Activated T-helper 9 cell treated with anti-CD3 and anti-CD28 coated beads, Interleukin-2, amount 50 U/mL, for 16 hours (primary cell): ENCODE results near the gene PPP2R3A.
"Not testable (repeated sequence)": the region's sequence is repeated elsewhere in the genome, so short reads cannot be mapped to it uniquely, and the experiment has no call there.

ENCODE experiments used
- DNase-seq: peaks from one replicate; pipeline ENCODE4 v3.0.0-alpha.2; 2020; ENCODE audit warnings: low read depth

Gene PPP2R3A

DNA sequence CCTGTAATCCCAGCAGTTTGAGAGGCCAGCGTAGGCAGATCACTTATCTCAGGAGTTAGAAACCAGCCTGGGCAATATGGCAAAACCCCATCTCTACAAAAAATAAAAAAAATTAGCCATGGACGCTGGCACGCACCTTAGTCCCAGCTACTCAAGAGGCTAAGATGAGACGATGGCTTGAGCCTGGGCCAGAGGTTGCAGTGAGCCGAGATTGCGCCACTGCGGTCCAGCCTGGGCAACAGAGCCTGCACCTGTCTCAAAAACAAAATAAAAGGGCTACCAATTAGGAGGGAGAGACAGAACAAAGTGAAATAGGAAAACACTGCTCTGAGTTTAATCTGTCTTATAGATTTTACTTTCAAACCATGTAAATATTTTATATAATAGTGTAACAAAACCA is 196.8 kb downstream of the PPP2R3A start:
- no peak for DNase-seq

DNA sequence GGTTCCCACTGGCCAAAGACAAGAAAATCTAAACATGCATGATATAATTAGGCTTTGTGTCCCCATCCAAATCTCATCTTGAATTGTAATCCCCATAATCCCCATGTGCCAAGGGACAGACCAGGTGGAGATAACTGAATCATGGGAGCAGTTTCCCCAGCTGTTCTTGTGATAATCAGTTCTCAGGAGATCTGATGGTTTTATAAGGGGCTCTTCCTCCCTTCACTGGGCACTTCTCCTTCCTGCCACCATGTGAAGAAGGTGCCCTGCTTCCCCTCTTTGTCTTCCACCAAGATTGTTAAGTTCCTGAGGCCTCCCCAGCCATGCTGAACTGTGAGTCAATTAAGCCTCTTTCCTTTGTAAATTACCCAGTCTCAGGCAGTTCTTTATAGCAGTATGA is 198.1 kb downstream of the PPP2R3A start:
- DNase-seq, result not testable (repeated sequence)

DNA sequence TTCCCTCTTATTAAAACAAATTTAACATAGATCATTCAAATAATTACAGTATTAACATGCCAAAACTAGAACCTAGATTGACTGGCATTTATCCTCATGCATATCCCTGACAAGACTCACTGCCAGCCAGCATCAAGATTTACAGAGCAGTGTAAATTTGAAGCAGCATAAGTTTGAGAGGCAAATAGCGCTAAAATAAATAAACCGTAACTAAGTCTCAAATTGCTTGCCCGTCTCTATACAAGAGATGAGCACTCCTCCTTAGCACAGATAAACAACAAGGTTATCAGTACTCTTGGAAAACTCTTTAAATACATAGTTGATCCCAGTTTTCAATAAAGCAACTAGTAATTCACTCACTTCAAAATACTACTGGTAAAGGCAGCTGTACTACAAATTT is 201.0 kb downstream of the PPP2R3A start:
- DNase-seq, result no peak

DNA sequence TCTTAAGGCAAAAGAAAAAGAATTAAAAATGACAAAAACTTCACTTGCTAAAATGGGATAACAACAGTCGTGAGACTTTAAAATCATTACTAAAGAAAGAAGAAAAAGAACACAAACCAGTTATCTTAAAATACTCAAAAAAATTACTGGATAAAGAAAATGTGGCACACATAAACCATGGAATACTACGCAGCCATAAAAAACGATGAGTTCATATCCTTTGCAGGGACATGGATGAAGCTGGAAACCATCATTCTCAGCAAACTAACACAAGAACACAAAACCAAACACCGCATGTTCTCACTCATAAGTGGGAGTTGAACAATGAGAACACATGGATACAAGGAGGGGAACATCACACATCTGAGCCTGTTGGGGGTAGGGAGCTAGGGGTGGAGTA is 202.7 kb downstream of the PPP2R3A start:
- DNase-seq, result not testable (repeated sequence)

DNA sequence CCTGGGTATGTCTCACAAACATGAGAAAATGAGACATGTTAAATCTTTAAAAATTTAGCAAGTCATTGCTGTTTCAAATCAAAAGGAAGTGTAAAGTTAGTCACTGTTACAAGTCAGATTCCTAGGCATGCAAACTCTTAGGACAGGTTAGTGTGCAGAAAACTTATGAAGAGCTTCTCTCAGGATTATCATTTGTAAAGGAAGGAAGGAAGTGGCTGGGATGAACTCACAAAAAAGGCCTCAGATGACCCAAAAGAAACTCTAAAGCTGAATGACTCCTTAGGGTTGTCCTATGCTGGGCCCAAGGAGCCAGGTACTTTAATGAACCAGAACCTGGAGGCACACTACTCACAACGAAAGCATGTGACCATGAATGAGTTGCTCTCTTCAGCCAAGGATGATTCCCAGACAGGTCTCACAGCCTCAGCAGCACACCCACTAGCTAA is 205.6 kb downstream of the PPP2R3A start:
- DNase-seq, result no peak

DNA sequence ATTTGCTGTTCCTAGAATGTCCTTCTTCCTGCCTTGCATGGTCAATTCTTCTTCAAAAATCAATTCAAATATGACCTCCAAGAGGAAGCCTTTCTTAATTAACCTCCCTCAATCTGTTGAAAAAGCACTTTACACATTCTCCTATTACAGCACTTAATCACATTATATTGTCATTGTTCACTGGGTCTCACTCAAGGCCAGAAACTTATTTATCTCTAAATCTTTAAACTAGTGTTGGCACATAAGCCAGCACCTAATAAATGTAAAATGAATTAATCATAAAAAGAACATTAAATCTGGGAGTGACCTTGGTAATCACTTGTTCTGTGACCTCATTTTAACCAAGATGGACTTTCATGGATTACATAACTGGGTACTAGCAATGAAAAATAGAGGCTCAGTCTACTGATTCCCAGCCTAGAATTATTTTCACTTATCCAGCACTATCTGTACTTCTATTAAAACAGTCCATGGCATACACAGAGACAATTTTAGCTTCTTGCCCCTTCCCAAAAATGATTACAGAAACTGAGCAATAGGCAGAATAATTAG is 208.5 kb downstream of the PPP2R3A start:
- DNase-seq, result no peak

DNA sequence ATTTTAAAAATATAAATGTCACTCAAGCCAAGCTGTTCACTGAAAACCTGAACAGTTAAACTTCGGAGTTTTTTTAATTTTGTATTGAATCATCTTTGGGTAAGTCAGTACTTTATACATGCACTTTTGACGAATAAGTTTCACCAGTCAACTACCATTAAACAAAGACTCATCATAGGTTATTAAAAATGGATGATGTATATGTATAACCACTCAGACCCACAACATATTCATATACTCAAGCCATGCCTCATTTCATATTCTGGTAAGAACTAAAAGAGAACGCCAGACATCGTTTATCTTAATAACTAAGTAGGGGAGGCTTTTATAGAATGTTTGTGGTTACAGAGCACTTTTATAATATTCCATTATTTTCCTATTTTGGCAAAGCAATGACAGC is 212.3 kb downstream of the PPP2R3A start:
- no peak for DNase-seq

DNA sequence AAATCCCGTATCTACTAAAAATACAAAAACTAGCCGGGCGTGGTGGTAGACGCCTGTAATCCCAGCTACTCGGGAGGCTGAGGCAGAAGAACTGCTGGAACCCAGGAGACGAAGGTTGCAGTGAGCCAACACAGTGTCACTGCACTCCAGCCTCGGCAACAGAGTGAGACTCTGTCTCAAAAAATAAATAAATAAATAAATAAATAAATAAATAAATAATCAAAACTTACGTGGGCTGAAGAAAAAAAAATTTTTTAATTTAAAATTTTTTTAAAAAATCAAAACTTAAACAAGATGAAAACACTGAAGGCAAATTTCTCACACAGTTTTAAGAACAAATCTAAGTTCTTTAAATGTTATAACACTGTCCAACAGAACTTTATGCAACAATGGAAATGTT is 216.2 kb downstream of the PPP2R3A start:
- no peak for DNase-seq

DNA sequence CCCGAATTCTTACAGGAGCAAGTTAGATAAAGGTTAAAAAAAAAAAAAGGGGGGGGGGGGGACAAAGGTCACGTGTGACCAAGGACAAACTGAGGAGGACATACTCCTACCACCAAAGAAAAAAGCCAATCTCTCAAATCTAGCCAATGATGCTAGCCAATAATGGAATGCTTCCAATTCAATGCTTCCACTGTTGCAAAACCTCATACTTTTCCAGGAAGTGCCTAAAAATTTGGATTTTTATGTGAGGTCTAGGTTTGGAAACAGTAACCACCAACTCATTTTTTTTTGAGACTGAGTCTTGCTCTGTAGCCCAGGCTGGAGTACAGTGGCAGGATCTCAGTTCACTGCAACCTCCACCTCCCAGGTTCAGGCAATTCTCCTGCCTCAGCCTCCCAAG is 219.2 kb downstream of the PPP2R3A start:
- DNase-seq, result no peak

DNA sequence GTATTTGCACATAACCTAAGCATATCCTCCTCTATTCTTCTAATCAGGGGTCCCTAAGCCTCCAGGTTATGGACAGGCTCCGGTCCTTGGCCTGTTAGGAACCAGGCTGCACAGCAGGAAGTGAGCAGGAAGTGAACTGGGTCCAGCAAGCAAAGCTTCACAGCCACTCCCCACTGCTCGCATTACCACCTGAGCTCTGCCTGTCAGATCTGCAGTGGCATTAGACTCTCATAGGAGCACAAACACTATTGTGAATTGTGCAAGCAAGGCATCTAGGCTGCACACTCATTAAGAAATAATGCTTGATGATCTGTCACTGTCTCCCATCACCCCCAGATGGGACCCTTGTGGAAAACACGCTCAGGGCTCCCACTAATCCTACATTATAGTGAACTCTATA is 220.8 kb downstream of the PPP2R3A start:
- no peak for DNase-seq

DNA sequence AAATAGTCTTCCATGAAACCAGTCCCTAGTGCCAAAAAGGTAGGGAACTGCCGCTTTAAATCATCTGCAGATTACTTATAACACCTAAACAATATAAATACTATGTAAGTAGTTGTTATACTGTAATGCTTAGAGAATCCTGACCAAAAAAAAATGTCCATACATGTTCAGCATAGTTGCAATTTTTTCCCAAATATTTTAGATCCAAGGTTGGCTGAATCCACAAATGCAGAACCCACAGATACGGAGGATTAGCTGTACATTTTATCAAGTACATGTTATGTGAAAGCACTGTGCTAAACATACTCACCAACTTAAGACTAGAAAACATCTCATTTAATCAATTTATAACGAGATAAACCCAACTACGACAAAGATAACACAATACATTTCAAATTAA is 221.3 kb downstream of the PPP2R3A start:
- no peak for DNase-seq

DNA sequence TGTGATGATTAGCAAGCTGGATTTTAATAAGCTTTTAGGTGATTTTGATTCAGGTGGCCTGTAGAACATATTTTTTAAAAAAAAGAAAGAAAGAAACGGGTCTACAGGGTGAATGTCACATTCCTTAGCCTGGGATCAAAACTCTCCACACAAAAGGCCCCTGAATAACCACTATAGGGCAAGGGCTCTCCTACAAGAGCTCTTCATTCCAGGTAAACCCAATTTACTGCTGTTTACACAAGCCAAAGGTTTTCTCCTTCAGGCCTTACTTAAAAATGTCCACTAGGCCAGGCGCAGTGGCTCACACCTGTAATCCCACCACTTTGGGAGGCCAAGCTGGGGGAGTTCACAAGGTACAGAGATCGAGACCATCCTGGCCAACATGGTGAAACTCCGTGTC is 222.3 kb downstream of the PPP2R3A start:
- DNase-seq, result no peak

DNA sequence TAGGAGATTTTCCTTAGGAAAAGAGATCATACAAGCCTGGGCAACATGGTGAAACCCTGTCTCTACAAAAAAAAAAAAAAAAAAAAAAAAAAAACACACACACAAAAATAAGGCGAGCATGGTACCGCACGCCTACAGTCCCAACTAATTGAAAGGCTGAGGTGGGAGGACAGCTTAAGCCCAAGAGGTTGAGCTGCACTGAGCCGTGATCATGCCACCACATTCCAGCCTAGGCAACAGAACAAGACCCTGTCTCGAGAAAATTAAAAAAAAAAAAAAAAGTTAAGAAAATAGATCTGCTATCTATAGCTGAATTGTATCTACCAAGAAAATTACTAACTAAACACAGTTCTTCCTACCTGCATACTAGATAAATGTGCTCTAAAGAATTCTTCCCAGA is 223.5 kb downstream of the PPP2R3A start:
- DNase-seq, result no peak

DNA sequence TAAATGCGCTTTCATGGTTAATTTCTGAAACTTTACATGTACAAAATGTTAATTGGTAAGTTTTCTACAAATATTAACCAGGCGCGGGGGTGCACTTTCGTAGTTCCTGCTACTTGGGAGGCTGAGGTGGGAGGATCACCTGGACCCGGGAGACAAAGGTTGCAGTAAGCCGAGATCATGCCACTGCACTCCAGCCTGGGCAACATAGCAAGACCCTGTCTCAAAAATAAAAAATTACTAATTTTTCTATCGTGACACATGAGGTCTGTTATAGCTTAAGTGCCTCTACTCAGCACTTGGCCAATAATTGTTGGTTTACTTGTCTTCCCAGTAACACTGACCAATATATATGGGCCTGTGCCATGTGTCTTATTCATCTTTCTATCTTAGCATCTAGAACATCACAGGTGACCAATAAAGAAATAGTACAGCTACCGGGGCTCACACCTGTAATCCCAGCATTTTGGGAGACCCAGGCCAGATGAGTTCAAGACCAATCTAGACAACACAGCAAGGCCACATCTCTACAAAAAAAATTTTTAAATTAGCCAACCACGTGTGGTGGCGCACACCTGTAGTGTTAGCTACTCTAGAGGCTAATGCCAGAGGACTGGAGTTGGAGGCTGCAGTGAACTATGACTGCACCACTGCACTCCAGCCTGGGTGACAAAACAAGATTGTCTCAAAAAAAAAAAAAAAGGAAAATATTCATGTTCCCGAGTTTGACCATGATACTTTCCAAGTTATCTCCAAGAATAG is 224.5 kb downstream of the PPP2R3A start:
- no peak for DNase-seq

DNA sequence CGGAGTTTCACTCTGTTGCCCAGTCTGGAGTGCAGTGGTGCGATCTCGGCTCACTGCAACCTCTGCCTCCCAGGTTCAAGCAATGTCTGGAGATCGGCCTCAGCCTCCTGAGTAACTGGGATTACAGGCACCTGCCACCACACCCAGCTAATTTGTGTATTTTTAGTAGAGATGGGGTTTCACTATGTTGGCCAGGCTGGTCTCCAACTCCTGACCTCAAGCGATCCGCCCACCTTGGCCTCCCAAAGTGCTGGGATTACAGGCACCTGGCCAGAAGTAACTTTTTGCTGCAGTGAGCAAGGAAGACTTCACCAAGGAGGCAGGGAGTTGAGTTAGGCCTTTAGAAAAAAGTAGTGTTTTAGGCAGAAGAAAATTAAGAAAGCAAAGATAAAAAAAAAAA is 226.7 kb downstream of the PPP2R3A start:
- not testable (repeated sequence) for DNase-seq

DNA sequence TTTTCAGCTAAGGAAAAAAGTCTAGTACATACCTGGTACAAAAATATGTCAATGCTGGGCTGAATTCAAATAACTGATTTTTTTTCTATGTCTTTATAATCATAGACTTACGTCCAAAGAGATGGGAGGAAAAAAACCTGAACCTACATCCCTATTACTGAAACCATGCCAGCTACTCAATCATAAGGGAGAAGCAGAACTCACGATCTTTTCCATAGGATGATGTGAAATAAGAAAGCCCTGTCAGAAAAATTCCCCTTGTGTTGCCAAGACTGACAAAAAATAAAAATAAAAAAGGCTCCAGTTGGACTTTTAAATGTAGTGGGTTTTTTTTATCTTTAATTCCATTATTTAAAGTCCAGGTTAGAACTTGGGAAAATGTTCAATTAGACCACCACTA is 227.3 kb downstream of the PPP2R3A start:
- DNase-seq, result no peak

DNA sequence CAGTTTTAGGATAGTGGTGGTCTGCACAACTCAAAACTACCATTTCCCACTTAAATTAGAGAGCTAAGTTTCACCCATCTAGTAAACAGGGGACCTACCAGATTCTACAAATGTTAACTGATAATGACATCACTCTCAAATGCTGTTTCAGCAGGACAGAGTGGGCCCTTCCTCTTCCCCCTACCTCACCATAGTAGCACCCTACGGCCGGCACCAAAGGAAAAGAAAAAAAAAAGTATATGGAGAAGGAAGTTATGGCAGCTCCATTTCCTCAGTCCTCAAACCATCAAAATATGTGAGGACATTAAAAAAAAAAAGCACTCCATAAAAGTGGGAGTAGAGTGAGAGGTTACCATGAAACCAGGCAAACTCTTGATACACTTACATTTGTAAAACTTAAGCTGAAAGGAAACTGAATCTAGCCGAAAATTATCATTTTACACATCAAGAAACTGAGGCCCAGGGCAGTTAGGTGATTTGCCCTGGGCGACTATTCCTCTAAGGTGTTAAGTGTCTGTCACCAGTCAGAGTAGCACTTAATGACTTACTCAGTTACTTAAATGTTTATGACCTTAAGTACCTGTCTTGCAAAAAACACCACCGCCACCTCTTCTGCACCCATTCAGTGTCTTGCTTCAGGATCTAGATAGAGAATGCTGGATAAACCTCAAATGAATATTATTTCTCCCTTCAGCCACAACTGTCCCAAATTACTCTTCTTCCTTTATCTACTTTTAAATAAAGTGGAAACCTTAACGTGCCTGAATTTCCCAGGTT is 227.9 kb downstream of the PPP2R3A start:
- no peak for DNase-seq

DNA sequence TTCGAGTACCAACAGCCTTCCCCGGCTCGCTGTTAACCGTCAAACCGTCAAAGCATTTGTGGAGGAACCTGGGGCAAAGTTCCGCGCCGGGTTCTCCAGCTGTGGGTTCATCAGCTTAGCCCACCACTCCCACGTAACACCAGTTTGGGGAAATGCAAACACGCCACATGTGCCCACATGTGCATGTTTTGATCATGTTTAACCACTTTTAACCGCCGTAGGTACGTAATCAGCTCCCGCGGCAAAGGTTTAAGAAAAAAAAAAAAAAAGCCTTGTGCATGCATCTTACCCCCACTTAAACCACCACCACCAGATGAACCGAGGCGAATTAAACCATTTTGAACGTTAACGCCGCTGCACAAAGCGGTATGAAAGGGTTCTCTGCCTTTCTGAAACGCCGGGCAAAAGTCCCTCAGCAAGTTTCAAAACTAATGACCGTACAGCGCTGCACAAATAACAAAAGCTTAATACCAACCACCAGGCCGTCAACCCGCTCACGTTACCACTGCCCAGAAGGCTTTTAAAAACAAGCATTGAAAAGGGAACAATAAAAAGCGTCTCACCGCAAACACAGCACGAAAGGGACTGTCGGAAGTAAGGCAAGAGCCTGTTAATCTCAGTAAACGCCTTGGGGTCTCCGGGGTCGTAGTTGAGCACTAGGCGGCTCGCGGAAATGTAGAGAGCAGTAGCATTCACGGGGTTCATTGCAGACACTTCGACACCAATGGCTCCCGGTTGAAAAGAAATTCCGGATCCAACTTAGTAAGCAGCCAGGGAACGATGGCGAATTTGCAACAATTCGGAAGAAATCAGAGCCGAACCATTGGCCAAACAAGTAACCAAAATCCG is 229.1 kb downstream of the PPP2R3A start:
- peak; percentile 66 for DNase-seq

DNA sequence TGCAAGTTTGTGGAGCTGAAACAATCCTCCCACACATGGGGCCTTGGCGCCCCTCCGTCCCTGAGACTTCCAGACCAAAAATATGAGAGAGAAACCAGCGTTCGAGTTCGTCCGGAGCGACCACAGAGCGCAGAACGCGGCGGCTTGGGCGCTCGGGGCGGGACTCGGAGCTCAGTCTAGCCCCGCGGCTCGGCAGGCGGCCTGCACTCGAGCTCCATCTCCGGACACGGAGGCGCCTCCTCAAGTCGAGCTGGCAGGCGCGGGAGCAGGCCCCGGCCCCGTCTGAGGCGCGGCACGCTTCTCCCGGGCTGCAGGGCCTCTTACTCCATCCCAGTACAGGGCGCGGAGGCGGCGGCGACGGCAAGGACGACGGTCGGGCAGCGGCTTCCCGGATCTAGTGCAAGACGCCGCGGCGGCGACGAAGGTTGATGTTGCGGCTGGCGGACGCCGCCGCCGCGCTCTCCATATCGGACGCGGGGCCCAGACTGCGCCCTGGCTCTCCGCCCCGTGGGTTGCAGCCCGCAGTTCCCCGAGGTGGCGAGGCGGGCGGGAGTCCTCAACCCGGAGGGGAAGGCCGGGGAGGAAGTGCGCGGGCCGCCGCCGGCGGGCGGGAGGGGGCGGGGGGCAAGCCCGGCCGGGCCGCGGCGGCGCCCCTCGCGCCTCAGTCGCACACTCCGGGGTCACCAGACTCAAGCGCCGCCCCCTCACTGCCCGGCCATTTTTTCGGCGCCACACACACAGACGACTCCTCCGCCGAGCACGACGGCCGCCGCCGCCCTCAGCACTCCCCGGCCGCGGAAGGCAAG is 229.9 kb downstream of the PPP2R3A start:
- DNase-seq, result peak; percentile 71

DNA sequence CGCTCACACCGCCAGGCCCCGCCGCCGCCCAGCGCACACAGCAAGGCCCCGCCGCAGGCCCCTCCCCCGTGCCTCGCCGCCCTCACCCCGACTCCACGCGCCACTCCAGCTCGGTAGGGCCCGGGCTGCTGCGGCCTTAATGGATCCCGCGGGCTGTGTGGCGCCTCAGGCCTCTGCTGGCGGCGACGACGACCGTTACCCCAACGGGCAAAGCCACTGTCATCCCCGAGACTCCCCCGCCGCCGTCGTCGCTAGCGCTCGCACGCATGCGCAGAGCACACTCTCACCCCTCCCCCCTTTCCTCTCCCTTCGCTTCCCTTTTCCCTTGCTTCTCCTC is 230.5 kb downstream of the PPP2R3A start, which contains the start of gene MSL2:
Gene MSL2 (minus strand): TSS at position 272 of the 337 bp plus-strand sequence. CDS start 1,222 bp downstream, outside the sequence.
- no peak for DNase-seq

DNA sequence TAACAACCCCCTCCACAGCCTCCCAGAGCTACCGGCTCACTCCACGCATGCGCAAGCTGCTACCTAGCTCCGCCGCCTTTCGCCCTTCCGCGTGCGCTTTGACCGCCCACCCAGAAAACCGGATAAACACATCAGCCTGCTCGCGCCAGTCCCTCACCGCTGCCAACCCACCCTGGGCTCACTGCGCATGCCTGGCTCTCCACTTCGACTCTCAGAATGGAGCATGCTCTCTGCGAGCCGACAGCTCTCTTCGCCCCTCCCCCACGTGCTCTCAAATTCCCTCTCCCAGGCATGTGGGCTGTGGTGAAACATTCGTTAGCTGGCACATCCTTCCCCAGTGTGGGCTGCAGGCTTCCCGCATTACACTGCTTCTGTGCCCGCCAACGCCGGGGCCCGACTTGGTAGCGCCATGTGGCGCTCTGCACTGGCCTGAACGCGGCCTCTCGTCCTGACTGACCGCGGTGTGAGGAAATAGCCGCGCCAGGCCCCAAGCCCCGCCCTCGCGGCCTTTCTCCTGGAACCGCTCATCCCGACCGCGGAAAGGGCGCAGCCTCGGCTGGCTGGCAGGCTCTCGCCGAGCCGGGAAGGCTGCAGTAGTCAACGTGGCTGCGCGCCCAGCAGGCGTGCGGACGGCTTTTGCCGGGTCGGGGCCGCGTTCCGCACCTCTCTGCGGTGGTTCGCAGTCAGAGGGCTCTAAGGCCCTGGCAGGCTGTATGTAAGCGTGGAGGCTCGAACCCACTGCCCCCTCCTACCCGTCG is 231.1 kb downstream of the PPP2R3A start:
- peak; percentile 99 for DNase-seq
